ENCODE results near the gene TLE4. TPM values are rescaled to one million over a fixed set of nuclear protein-coding genes. Genes with fewer than 3 reads are reported as not detected.

The TLE4 gene
- polyA plus RNA-seq, 1 of the 3 experiments (the other 2 are of a cell fraction): 40.4 TPM

GRCh38 chr9:79699479-79699878, 127.7 kb downstream of the TLE4 start (continued):
- TF ChIP-seq, protein P1, sequence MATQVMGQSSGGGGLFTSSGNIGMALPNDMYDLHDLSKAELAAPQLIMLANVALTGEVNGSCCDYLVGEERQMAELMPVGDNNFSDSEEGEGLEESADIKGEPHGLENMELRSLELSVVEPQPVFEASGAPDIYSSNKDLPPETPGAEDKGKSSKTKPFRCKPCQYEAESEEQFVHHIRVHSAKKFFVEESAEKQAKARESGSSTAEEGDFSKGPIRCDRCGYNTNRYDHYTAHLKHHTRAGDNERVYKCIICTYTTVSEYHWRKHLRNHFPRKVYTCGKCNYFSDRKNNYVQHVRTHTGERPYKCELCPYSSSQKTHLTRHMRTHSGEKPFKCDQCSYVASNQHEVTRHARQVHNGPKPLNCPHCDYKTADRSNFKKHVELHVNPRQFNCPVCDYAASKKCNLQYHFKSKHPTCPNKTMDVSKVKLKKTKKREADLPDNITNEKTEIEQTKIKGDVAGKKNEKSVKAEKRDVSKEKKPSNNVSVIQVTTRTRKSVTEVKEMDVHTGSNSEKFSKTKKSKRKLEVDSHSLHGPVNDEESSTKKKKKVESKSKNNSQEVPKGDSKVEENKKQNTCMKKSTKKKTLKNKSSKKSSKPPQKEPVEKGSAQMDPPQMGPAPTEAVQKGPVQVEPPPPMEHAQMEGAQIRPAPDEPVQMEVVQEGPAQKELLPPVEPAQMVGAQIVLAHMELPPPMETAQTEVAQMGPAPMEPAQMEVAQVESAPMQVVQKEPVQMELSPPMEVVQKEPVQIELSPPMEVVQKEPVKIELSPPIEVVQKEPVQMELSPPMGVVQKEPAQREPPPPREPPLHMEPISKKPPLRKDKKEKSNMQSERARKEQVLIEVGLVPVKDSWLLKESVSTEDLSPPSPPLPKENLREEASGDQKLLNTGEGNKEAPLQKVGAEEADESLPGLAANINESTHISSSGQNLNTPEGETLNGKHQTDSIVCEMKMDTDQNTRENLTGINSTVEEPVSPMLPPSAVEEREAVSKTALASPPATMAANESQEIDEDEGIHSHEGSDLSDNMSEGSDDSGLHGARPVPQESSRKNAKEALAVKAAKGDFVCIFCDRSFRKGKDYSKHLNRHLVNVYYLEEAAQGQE (IDR thresholded peaks at IDR 0.05; ENCODE audit: low read depth, low read length): no peak

DNA sequence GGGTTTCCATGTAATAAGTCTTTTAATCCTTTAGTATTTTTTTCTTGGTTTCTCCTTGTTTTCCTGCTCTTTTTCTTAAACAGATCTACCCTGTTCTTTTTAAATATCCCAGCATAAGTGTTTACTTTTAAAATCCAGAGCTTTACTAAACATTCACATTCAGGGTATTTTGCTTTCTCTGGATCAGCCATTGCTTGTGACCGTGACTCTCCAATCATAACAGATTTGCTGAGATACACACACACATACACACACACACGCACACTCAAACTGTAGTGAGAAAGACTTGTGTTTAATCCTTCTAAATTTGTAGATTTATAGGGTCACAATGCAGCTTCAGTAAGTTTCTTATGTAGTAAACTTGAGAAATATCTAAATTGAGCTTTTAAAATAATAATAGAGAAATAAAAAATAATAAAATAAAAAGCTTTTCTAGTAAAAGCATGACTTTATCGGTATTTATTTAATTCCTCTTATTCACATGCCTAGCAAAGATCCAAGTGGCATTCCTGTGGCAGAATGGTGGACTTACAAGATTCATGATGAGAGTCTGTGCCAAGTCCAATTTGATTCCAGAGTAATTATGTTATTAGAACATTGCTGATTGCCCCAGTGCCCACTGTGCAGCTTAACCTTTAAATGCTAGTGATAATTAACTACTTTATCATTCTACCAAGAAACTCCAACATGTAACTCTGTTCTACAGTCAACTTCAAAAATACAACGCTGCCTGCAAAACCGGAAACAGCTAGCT, 129.0 kb downstream of the TLE4 start:
- H3K4me3 ChIP-seq (ENCODE audit: low read depth in 2 of 2, low read length in 1 of 2): no peak overlapping the region
- H3F3A ChIP-seq (replicated peaks; ENCODE audit: insufficient read depth): peaks cover 6% of the 10 kb centered on the region
- H3K36me3 ChIP-seq (replicated peaks in 1 of 2; ENCODE audit: control insufficient read depth in 1 of 2, insufficient read depth in 2 of 2, low read length in 1 of 2): peaks cover 18 to 19% of the 10 kb centered on the region in 2 experiments
- no peaks in the 10 kb centered on the region for H3K9me2 ChIP-seq
- DNase-seq: no peak
- CTCF ChIA-PET: no interaction called here
- H3K27ac ChIP-seq (ENCODE audit: low read depth in 2 of 2, low read length in 1 of 2): no peak overlapping the region
- H3K9ac ChIP-seq: no peak overlapping the region
- TF ChIP-seq FOSL2 (IDR thresholded peaks at IDR 0.05; ENCODE audit: borderline replicate concordance, low read depth): no peak
- TF ChIP-seq YY1 (IDR thresholded peaks at IDR 0.05; ENCODE audit: low read depth): no peak
- TF ChIP-seq SIN3A (IDR thresholded peaks at IDR 0.05; ENCODE audit: borderline replicate concordance, low read depth, low read length): no peak
- TF ChIP-seq, protein P2, sequence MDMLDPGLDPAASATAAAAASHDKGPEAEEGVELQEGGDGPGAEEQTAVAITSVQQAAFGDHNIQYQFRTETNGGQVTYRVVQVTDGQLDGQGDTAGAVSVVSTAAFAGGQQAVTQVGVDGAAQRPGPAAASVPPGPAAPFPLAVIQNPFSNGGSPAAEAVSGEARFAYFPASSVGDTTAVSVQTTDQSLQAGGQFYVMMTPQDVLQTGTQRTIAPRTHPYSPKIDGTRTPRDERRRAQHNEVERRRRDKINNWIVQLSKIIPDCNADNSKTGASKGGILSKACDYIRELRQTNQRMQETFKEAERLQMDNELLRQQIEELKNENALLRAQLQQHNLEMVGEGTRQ (IDR thresholded peaks at IDR 0.05; ENCODE audit: borderline replicate concordance, low read depth, low read length): no peak
- no peak for TF ChIP-seq USF1 (IDR thresholded peaks at IDR 0.05; ENCODE audit: borderline replicate concordance, low read depth)
- TF ChIP-seq TCF12 (IDR thresholded peaks at IDR 0.05): no peak
- TF ChIP-seq EZH2phosphoT487 (IDR thresholded peaks at IDR 0.05; ENCODE audit: borderline replicate concordance, low read depth): no peak
- no peak for TF ChIP-seq TAF1 (IDR thresholded peaks at IDR 0.05; ENCODE audit: borderline replicate concordance, low read depth, low read length)
- no peak for TF ChIP-seq ZBTB33 (IDR thresholded peaks at IDR 0.05; ENCODE audit: borderline replicate concordance, low read depth)
- no peak for TF ChIP-seq CHD2 (IDR thresholded peaks at IDR 0.05; ENCODE audit: low read length, partially characterized antibody)
- TF ChIP-seq SMC3 (IDR thresholded peaks at IDR 0.05; ENCODE audit: low read depth, low read length): no peak
- TF ChIP-seq MXI1 (IDR thresholded peaks at IDR 0.05; ENCODE audit: low read depth, low read length): no peak
- no peak for TF ChIP-seq GABPA (IDR thresholded peaks at IDR 0.05; ENCODE audit: low read depth)
- TF ChIP-seq, protein P3, sequence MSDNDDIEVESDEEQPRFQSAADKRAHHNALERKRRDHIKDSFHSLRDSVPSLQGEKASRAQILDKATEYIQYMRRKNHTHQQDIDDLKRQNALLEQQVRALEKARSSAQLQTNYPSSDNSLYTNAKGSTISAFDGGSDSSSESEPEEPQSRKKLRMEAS (IDR thresholded peaks at IDR 0.05; ENCODE audit: low read depth): no peak
- TF ChIP-seq ELF1 (IDR thresholded peaks at IDR 0.05): no peak
- TF ChIP-seq, protein P1 (IDR thresholded peaks at IDR 0.05; ENCODE audit: low read depth, low read length): no peak
- TF ChIP-seq FOXJ3 (CRISPR knock-in tag; IDR thresholded peaks at IDR 0.05): no peak
- no peak overlapping the region for H3K4me2 ChIP-seq
- H2AFZ ChIP-seq (ENCODE audit: low read depth): no peak overlapping the region
- WGBS (ENCODE audit: low lambda C conversion rate): 94% methylated on average over 5 of the region's 5 CpGs
- H3K4me1 ChIP-seq (ENCODE audit: control insufficient read depth in 1 of 2, insufficient read depth in 2 of 2, low read depth in 1 of 2, low read length in 1 of 2): no peaks in the 10 kb centered on the region; a peak in 1 of 4 replicates
- peaks cover 24% of the 10 kb centered on the region; the same call in 1 of the 2 replicates for H3K79me2 ChIP-seq (ENCODE audit: insufficient read depth)
- no peaks in the 10 kb centered on the region for H3K9me3 ChIP-seq
- peaks cover 16% of the 10 kb centered on the region for H4K20me1 ChIP-seq (ENCODE audit: insufficient read depth)
- no peaks in the 10 kb centered on the region for H3K27me3 ChIP-seq (ENCODE audit: insufficient read depth)
- POLR2A ChIA-PET: no interaction called here

Measured in SK-N-SH (cell line).